HepG2 (cell line): ENCODE results near the gene LY6G5B. TPM values are rescaled to one million over a fixed set of nuclear protein-coding genes. Genes with fewer than 3 reads are reported as not detected.

Experiments used
- BRCA1 ChIP-seq: sonication (generic); formaldehyde crosslinking; IDR thresholded peaks from 2 replicates; pipeline ENCODE4 v1.4.0; 2020; ENCODE audit warnings: missing genetic modification reagents
- FOXA1 ChIP-seq, 2 experiments: fragments of 450-650 bp in 1 of 2; sonication (generic) in 1 of 2; formaldehyde crosslinking in 1 of 2; IDR thresholded peaks; 2 replicates each; pipeline versions ENCODE4 v1.4.0 to v1.6.1; 2016 to 2020; ENCODE audit warnings: missing genetic modification reagents in 1 of 2
- MIXL1 ChIP-seq: IDR thresholded peaks from 2 replicates; pipeline ENCODE4 v1.6.1; 2016
- MLLT10 ChIP-seq: sonication (generic); formaldehyde crosslinking; IDR thresholded peaks from 2 replicates; pipeline ENCODE4 v1.4.0; 2020; ENCODE audit warnings: missing genetic modification reagents
- PHF8 ChIP-seq: sonication (generic); formaldehyde crosslinking; IDR thresholded peaks from 2 replicates; pipeline ENCODE4 v1.5.0; 2020; ENCODE audit warnings: missing genetic modification reagents
- REST ChIP-seq, 2 experiments: IDR thresholded peaks; 2 replicates each; pipeline ENCODE4 v1.6.1; 2011 to 2012; ENCODE audit warnings: low read length in 2 of 2, borderline replicate concordance in 1 of 2, low read depth in 1 of 2, mild to moderate bottlenecking in 1 of 2, moderate library complexity in 1 of 2
- SOX6 ChIP-seq, 2 experiments: fragments of 450-650 bp in 1 of 2; sonication (generic) in 1 of 2; formaldehyde crosslinking in 1 of 2; IDR thresholded peaks; 2 replicates each; pipeline versions ENCODE4 v1.4.0 to v1.6.1; 2017 to 2020; ENCODE audit warnings: antibody characterized with exemption in 1 of 2, mild to moderate bottlenecking in 1 of 2, missing genetic modification reagents in 1 of 2
- ZBED4 ChIP-seq: sonication (generic); formaldehyde crosslinking; IDR thresholded peaks from 2 replicates; pipeline ENCODE4 v1.4.0; 2020; ENCODE audit warnings: missing genetic modification reagents, borderline replicate concordance
- ZBTB20 ChIP-seq: sonication (generic); formaldehyde crosslinking; IDR thresholded peaks from 2 replicates; pipeline ENCODE4 v1.8.1; 2023; ENCODE audit warnings: missing genetic modification reagents, low read depth, mild to moderate bottlenecking, borderline replicate concordance
- ZBTB21 ChIP-seq: sonication (generic); formaldehyde crosslinking; IDR thresholded peaks from 2 replicates; pipeline ENCODE4 v1.4.0; 2020; ENCODE audit warnings: missing genetic modification reagents
- ZC3H13 ChIP-seq: sonication (generic); formaldehyde crosslinking; IDR thresholded peaks from 2 replicates; pipeline ENCODE4 v1.8.1; 2023; ENCODE audit warnings: mild to moderate bottlenecking, missing genetic modification reagents, moderate library complexity
- ZNF18 ChIP-seq: sonication (generic); formaldehyde crosslinking; IDR thresholded peaks from 2 replicates; pipeline ENCODE4 v1.8.0; 2022; ENCODE audit warnings: mild to moderate bottlenecking, missing genetic modification reagents; ENCODE audit not compliant: insufficient replicate concordance
- ZNF225 ChIP-seq: sonication (generic); formaldehyde crosslinking; IDR thresholded peaks from 2 replicates; pipeline ENCODE4 v1.4.0; 2020; ENCODE audit warnings: mild to moderate bottlenecking, missing genetic modification reagents
- ZNF274 ChIP-seq: sonication (generic); formaldehyde crosslinking; IDR thresholded peaks from 2 replicates; pipeline ENCODE4 v1.5.1; 2020; ENCODE audit warnings: mild to moderate bottlenecking, missing genetic modification reagents
- ZNF460 ChIP-seq: sonication (generic); formaldehyde crosslinking; IDR thresholded peaks from 2 replicates; pipeline ENCODE4 v1.5.1; 2020; ENCODE audit warnings: missing genetic modification reagents, mild to moderate bottlenecking, borderline replicate concordance
- ZNF513 ChIP-seq: sonication (generic); formaldehyde crosslinking; conservative IDR thresholded peaks from 2 replicates; pipeline ENCODE4 v1.5.0; 2020; ENCODE audit warnings: missing genetic modification reagents
- polyA plus RNA-seq, 8 experiments: library from polyadenylated mRNA; depleted of rRNA in 3 of 8; stranded (reverse) in 7 of 8; unstranded in 1 of 8; fragments of >200 nt; fragmentation: Illumina TruSeq in 4 of 8; extraction: Trizol in 4 of 8; gene quantifications; 2 replicates each; pipeline versions ENCODE4 v1.2.1 to v1.2.3, GENCODE V29; 2011 to 2016; ENCODE audit warnings: low read depth in 4 of 8, missing spikeins in 1 of 8, mixed read lengths in 1 of 8; ENCODE audit not compliant: insufficient read depth in 1 of 8
- total RNA-seq, 5 experiments: library from RNA; depleted of rRNA; stranded (reverse); fragments of >200 nt; fragmentation: Illumina TruSeq; extraction: Trizol; gene quantifications; 2 replicates each; pipeline ENCODE4 v1.2.3, GENCODE V29; 2016; ENCODE audit warnings: low read depth in 1 of 5

The LY6G5B gene
- total and polyA plus RNA-seq, 2 of the 13 experiments (the other 11 are each of a cell fraction or from before 2014, with no cell fraction given), result 7.8 to 15.7 TPM

GRCh38 chr6:31655349-31656237, 14.2 kb upstream of the LY6G5B start, which contains the start of gene APOM (continued):
- TF ChIP-seq REST (IDR thresholded peaks at IDR 0.05; ENCODE audit: borderline replicate concordance in 1 of 2, low read depth in 1 of 2, low read length in 2 of 2) (peak in 1 of 2 experiments; percentile 82; a peak in 2 of 4 replicates), FOXA1 (IDR thresholded peaks at IDR 0.05) (no peak), FOXA1 (CRISPR knock-in tag; IDR thresholded peaks at IDR 0.05) (peak; percentile 90), SOX6 (IDR thresholded peaks at IDR 0.05) (no peak), SOX6 (CRISPR knock-in tag; IDR thresholded peaks at IDR 0.05) (peak; percentile 92), ZNF513 (no peak), ZNF274 (CRISPR knock-in tag) (peak; percentile 71; the same call in 1 of the 2 replicates), PHF8 (CRISPR knock-in tag) (peak; percentile 51), ZBED4 (CRISPR knock-in tag) (peak; percentile 79; the same call in 1 of the 2 replicates), ZBTB20 (peak; percentile 56), MIXL1 (CRISPR knock-in tag) (peak; percentile 96), ZBTB21 (0 out of 2 replicates have a peak, but pooled peaks have one; percentile 41), BRCA1 (CRISPR knock-in tag) (peak; percentile 91; the same call in 1 of the 2 replicates), ZNF225 (CRISPR knock-in tag) (peak; percentile 17; the same call in 1 of the 2 replicates), MLLT10 (no peak), ZNF18 (CRISPR knock-in tag) (peak; percentile 81), ZNF460 (CRISPR knock-in tag) (no peak; the same call in 1 of the 2 replicates), ZC3H13 (CRISPR knock-in tag) (no peak; the same call in 1 of the 2 replicates)
